ENCODE measurements around the gene FKBP2.

The FKBP2 gene

GRCh38 chr11:64263021-64263946 lies 22.4 kb downstream of the FKBP2 start:
- DNase-seq (ENCODE audit: low read depth in 2 of 2): no peak

DNA sequence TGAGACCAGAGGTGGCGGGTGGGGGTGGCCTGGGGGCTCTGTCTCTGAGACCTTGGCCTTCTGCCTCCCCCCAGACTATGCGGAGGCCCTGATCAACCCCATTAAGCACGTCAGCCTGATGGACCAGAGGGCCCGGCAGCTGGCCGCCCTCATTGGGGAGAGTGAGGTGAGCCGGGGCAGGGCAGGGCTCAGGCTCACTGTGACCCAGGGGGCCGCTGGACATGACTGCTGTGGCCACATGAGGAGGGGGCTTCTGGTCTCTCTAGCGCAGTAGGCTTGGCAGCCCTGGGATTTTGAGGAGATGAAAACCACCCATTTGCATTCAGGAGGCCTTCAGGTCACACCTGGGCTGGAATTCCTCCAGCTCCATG lies 23.0 kb downstream of the FKBP2 start:
- DNase-seq (ENCODE audit: low read depth in 2 of 2): no peak

- no peak for DNase-seq (ENCODE audit: low read depth in 2 of 2)
Measured at GRCh38 chr11:64264371-64264852, 23.5 kb downstream of the FKBP2 start.

- DNase-seq (ENCODE audit: low read depth in 2 of 2): no peak
Measured at GRCh38 chr11:64265176-64266160, 24.6 kb downstream of the FKBP2 start.

- DNase-seq (ENCODE audit: low read depth in 2 of 2): no peak
Measured at GRCh38 chr11:64266339-64266738, 25.4 kb downstream of the FKBP2 start.

- DNase-seq (ENCODE audit: low read depth in 2 of 2): no peak
Measured at GRCh38 chr11:64267207-64267945, 26.5 kb downstream of the FKBP2 start.

DNA sequence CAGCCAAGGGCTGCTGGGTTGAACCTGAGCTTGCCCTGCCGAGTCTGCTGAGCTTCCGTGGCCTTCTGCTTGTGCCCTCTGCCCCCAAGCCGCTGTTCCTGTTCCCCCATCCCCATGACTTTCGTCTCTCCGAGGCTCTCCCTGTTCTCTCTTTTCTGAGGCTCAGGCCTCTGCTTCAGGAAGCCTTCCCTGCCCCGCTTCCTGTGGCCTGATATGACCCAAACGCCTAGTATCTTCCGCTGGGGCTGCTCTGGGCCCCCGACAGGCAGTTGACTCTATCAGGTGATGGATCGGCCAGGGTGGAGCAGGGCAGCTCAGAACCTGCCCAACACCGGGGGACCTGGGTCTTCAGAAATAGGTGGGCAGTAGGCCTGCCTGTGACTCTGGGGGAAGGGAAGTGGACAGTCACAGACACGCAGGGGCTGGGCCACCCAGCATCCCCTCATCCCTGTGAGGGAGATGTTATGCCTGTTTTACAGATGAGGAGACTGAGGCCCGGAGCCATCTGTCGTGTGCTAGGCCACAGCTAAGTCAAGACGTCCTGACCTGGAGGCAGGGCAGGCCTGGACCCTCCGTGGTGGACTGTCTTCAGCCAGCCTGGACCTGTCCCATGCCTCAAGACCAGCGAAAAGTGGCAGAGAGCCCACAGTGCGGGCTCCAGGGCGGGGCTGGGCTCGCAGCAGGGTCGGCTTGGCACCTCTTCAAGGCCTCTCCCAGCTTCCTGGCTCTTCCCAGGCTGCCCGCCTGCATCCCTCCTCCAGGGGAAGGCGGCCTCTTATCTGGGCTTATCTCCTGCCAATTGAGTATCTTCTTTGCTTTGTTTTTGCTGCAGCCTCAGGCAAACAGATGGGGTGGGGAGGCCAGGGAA lies 27.4 kb downstream of the FKBP2 start:
- no peak for DNase-seq (ENCODE audit: low read depth in 2 of 2)

GRCh38 chr11:64268893-64269539 lies 28.1 kb downstream of the FKBP2 start:
- DNase-seq (ENCODE audit: low read depth in 2 of 2): peak; percentile 23 to 54

DNA sequence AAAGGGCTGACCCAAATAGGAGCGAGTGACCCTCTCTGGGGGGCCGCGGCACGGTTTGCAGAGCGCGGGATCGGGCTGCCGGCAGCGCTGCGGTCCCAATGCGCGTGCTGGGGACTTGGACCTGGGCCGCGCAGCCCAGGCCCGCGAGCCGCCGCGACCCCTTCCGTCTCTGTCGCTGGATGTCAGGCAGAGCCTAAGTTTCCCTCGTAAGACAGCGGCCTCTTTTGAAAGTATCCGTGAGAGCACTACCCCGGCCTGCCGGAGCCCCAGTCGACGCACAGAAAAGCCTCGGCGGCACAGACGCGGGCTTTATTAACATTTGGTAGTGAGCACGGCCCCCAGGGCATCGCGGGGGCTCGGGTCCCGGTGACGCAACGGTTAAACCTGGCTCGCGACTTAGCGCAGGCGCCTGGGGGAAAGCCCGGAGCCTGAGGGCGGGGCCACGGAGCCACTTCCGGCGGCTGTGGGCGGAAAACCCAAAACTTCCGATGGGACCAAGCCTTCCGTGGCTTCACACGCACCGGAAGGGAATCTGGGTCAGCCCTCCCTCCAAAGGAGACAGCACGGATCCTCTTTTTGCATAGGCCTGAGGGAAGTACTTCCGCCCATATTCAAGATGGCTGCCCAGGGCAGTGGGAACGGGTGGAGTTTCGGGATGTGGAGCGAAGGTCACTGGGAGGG lies 28.8 kb downstream of the FKBP2 start:
- peak; percentile 97 to 98 for DNase-seq (ENCODE audit: low read depth in 2 of 2)

- no peak for DNase-seq (ENCODE audit: low read depth in 2 of 2)
Measured at GRCh38 chr11:64275031-64275800, 34.3 kb downstream of the FKBP2 start.

DNA sequence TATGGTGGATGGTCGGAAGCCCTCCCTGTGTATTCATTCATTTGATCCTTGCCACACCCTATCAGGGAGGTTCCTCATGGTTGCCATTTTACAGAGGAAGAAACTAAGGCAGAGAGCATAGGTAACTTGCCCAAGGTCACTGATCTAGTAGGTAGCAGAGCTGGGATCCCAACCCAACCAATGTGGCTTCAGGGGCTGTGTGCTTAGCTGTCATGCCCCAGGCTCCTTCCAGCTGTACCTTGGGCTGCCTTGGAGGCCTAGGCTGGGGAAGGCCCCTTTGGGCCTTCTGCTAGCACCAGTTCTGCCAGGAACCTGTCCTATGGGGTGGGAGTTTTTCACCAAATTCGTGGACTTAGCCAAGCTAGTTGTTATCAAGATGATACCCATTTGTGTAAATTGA lies 34.9 kb downstream of the FKBP2 start:
- DNase-seq (ENCODE audit: low read depth in 2 of 2): no peak

DNA sequence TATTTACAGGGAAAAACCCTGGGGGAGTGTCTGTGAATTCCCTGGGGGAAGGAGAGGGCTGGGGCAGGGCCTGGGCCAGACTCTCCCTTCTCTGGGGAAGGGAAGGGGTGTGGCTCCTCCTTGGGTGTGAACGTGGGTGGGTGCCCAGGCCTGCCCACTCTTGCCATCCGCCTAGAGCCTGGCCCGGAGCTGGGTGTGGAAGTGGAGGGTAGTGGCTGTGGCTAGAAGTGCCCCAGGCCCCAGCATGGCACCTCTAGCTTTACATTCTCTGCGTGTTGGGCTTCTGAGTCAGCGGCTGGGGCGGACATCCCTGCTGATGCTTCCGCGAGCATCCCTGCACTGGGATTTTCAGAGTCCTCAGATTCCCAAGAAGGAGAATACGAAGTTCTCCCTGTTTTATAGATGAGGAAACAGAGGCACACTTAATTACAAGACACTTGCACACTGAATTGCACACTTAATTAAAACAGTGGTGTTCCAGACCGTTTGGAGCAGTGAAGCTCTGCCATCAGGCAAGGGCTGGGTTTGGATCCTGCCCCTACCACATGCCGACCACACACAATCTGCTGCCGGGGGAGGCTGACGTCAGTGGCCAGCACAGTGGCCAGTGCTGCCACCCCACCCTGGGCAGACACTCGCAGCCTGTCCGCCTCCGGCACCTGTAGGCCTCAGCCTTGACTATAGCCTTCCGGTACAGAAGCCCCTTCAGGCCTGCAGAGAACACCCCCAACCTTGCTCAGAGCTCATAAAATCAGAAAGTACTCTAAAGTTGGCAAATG lies 35.9 kb downstream of the FKBP2 start:
- DNase-seq (ENCODE audit: low read depth in 2 of 2): no peak

DNA sequence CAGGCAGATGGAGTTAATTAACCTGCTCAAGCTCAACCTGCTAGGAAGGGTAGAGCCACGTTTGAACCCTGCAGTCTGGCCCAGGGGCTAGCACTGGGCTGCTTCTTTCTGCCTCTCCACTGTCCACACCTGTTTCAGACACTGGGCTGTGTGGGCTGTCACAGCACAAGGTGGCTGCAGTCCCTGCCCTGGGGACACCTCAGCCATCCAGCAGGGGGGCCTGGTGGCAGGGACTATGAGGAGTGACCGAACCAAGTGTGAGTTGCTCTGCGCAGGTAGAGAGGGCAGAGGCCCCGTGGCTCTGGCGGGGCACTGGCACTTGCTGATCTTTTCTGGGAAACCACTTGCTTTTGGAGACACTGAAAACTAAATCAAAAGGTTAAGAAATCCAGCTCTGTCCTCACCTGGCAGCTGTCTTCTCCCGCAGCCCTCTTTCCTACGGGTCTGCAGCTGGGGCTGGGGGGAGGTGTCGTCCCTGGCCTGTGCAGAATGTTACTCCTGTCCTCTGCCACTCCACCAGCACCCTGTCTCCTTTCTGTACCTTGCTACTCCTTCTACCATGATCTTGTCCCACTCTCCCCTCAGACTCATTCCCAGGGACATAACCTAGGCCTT lies 37.8 kb downstream of the FKBP2 start:
- DNase-seq (ENCODE audit: low read depth in 2 of 2): no peak

DNA sequence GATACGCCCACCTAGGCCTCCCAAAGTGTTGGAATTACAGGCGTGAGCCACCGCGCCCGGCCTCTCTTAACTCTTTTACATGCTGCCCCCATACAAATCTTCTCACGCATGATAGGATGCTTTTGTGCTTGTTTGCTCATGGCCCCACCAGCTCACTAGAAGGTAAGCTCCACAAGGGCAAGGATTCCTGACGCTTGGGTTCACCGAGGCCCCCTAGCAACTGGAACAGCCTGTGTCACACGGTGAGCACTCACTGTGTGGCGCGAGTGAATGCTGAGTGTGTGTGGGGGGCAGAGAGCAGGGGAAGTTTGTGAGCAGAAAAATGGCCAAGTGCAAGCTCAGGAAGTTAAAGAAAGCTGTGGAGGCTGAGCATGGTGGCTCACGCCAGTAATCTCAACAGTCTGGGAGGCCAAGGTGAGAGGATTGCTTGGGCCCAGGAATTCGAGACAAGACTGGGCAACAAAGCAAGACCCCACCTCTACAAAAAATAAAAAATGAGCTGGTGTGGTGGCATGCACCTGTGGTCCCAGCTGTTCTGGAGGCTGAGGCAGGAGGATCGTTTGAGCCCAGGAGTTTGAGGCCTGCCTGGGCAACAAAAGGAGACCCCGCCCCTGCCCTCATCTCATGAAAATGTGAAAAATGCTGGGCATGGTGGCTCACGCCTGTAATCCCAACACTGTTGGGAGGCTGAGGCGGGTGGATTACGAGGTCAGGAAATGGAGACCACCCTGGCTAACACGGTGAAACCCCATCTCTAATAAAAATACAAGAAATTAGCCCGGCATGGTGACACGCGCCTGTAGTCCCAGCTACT lies 41.3 kb downstream of the FKBP2 start:
- DNase-seq (ENCODE audit: low read depth in 2 of 2): no peak

GRCh38 chr11:64283092-64283491 lies 42.2 kb downstream of the FKBP2 start:
- DNase-seq (ENCODE audit: low read depth in 2 of 2): no peak

Data from stimulated activated CD4-positive, alpha-beta T cell treated with anti-CD3 and anti-CD28 coated beads, Interleukin-12 subunit alpha, Interleukin-12 subunit beta, amount 100 ng/mL, for 24 hours (primary cell).